ENCODE data around the gene ABTB1.

DNA sequence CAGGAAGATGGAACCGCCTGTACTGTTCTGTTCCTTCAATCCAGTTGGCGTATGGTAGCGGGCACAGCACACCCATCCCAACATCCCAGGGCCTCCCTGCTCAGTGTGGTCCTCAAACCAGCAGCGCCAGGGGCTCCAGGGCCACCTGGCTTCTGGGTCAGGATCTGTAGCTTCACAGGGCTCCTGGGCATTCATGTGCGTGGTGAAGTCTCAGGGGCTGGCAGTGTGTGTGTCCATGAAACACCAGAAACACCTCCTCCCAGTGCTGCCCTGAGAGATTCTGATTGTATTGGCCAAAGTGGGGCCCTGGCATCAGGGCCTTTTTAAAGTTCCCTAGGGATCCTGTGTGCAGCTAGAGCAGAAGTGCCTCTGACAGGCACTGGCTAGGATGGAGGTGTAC lies 42.1 kb downstream of the ABTB1 start:
- TF ChIP-seq EZH2 (optimal IDR thresholded peaks at IDR 0.05; ENCODE audit: low read depth, low read length) (no peak), CTCF (IDR thresholded peaks at IDR 0.05; ENCODE audit: low read length) (no peak), EZH2phosphoT487 (IDR thresholded peaks at IDR 0.05; ENCODE audit: low read length) (no peak)
